ENCODE measurements around the gene IGLL1.
"Not testable (repeated sequence)": the region's sequence is repeated elsewhere in the genome, so short reads cannot be mapped to it uniquely, and the experiment has no call there.

IGLL1 gene

GRCh38 chr22:23537416-23537815 is 42.7 kb downstream of the IGLL1 start:
- no peak overlapping the region for H3K4me3 ChIP-seq (ENCODE audit: control insufficient read depth, low read depth, low read length)
- DNase-seq (ENCODE audit: low read depth): no peak
- no peak for TF ChIP-seq CTCF (conservative IDR thresholded peaks at IDR 0.05; ENCODE audit: control insufficient read depth, insufficient read depth, low read depth, low read length)

GRCh38 chr22:23536821-23537345 is 43.2 kb downstream of the IGLL1 start:
- H3K4me3 ChIP-seq (ENCODE audit: control insufficient read depth, low read depth, low read length): no peak overlapping the region
- DNase-seq (ENCODE audit: low read depth): no peak
- no peak for TF ChIP-seq CTCF (conservative IDR thresholded peaks at IDR 0.05; ENCODE audit: control insufficient read depth, insufficient read depth, low read depth, low read length)

GRCh38 chr22:23535790-23536661 is 44.1 kb downstream of the IGLL1 start:
- not testable (repeated sequence) for DNase-seq (ENCODE audit: low read depth); H3K4me3 ChIP-seq (ENCODE audit: control insufficient read depth, low read depth, low read length)

GRCh38 chr22:23534851-23535717 is 45.0 kb downstream of the IGLL1 start:
- no peak for TF ChIP-seq CTCF (conservative IDR thresholded peaks at IDR 0.05; ENCODE audit: control insufficient read depth, insufficient read depth, low read depth, low read length)
- no peak for DNase-seq (ENCODE audit: low read depth)
- H3K4me3 ChIP-seq (ENCODE audit: control insufficient read depth, low read depth, low read length): no peak overlapping the region

GRCh38 chr22:23534201-23534850 is 45.8 kb downstream of the IGLL1 start:
- no peak for DNase-seq (ENCODE audit: low read depth)
- TF ChIP-seq CTCF (conservative IDR thresholded peaks at IDR 0.05; ENCODE audit: control insufficient read depth, insufficient read depth, low read depth, low read length): no peak
- H3K4me3 ChIP-seq (ENCODE audit: control insufficient read depth, low read depth, low read length): no peak overlapping the region

- DNase-seq (ENCODE audit: low read depth): no peak
- TF ChIP-seq CTCF (conservative IDR thresholded peaks at IDR 0.05; ENCODE audit: control insufficient read depth, insufficient read depth, low read depth, low read length): no peak
Measured at GRCh38 chr22:23533771-23534191, 46.3 kb downstream of the IGLL1 start.

More at GRCh38 chr22:23533771-23534191, 46.3 kb downstream of the IGLL1 start:
- H3K4me3 ChIP-seq (ENCODE audit: control insufficient read depth, low read depth, low read length): no peak overlapping the region
